Vagina (tissue), 2 donors: ENCODE data around the gene MAN1A1. TPM values are rescaled to one million over a fixed set of nuclear protein-coding genes. Genes with fewer than 3 reads are reported as not detected.

ENCODE experiments used
- DNase-seq, 2 donors: peaks; one replicate each; pipeline ENCODE4 v3.0.0-alpha.2; 2017; ENCODE audit errors: extremely low spot score in 2 of 2
- H3K27ac ChIP-seq: fragments of 200-600 bp; sonication (generic); one replicate; pipeline ENCODE4 v1.5.1; 2019
- H3K27me3 ChIP-seq: fragments of 200-600 bp; sonication (generic); one replicate; pipeline ENCODE4 v1.5.1; 2019
- H3K36me3 ChIP-seq, 2 donors: fragments of 200-600 bp; sonication (generic); one replicate each; pipeline ENCODE4 v1.5.1; 2017 to 2019
- H3K4me1 ChIP-seq: fragments of 200-600 bp; sonication (generic); one replicate; pipeline ENCODE4 v1.5.1; 2019
- H3K4me3 ChIP-seq, 2 donors: fragments of 200-600 bp; sonication (generic); 1 replicate in 1 of 2; 2 replicates in 1 of 2; pipeline ENCODE4 v1.5.1; 2016 to 2019
- H3K9me3 ChIP-seq: fragments of 200-600 bp; sonication (generic); one replicate; pipeline ENCODE4 v1.5.1; 2019
- CTCF ChIP-seq, 3 experiments: fragments of 450-650 bp in 2 of 3; fragments of 200-600 bp in 1 of 3; sonication (generic) in 1 of 3; IDR thresholded peaks; one replicate each; pipeline ENCODE4 v1.5.1; 2017 to 2019; ENCODE audit warnings: antibody characterized with exemption in 3 of 3, mild to moderate bottlenecking in 2 of 3, moderate library complexity in 2 of 3
- POLR2A ChIP-seq, 2 donors: fragments of 450-650 bp; IDR thresholded peaks; one replicate each; pipeline ENCODE4 v1.6.1; 2017; ENCODE audit warnings: antibody characterized with exemption in 2 of 2, mild to moderate bottlenecking in 2 of 2, moderate library complexity in 2 of 2
- POLR2AphosphoS5 ChIP-seq, 2 donors: sonication (generic); formaldehyde crosslinking; IDR thresholded peaks; one replicate each; pipeline ENCODE4 v1.9.0; 2017; ENCODE audit warnings: antibody characterized with exemption in 2 of 2, mild to moderate bottlenecking in 2 of 2, low read depth in 1 of 2; ENCODE audit not compliant: insufficient read depth in 1 of 2
- intact Hi-C: fragments of 100-400 bp; cut with DNase I; formaldehyde crosslinking; loops from one replicate; pipeline ENCODE4 v1.15.1; 2023
- total RNA-seq: library from RNA; depleted of rRNA; stranded (reverse); fragments of >200 nt; gene quantifications from one replicate; pipeline ENCODE4 v1.2.3, GENCODE V29; 2016

The MAN1A1 gene
- total RNA-seq, 1 donor from 2014 or later = 71.2 TPM

GRCh38 chr6:119142041-119142440 lies 207.5 kb downstream of the MAN1A1 start:
- H3K27me3 ChIP-seq = no peaks in the 10 kb centered on the region
- no peak overlapping the region for H3K27ac ChIP-seq
- intact Hi-C loops = no loop called here
- TF ChIP-seq POLR2A (IDR thresholded peaks at IDR 0.05) = no peak
- TF ChIP-seq POLR2AphosphoS5 (IDR thresholded peaks at IDR 0.05; ENCODE audit: insufficient read depth in 1 of 2, low read depth in 1 of 2) = no peak
- TF ChIP-seq CTCF (IDR thresholded peaks at IDR 0.05) = no peak
- H3K36me3 ChIP-seq = no peaks in the 10 kb centered on the region
- no peak for DNase-seq
- H3K4me1 ChIP-seq = peaks cover 21% of the 10 kb centered on the region
- no peaks in the 10 kb centered on the region for H3K9me3 ChIP-seq
- H3K4me3 ChIP-seq = no peak overlapping the region

GRCh38 chr6:119140196-119141140 lies 209.1 kb downstream of the MAN1A1 start:
- H3K4me1 ChIP-seq = peaks cover 18% of the 10 kb centered on the region
- no peak overlapping the region for H3K27ac ChIP-seq
- TF ChIP-seq CTCF (IDR thresholded peaks at IDR 0.05) (no peak), POLR2AphosphoS5 (IDR thresholded peaks at IDR 0.05; ENCODE audit: insufficient read depth in 1 of 2, low read depth in 1 of 2) (no peak), POLR2A (IDR thresholded peaks at IDR 0.05) (no peak)
- intact Hi-C loops = no loop called here
- H3K36me3 ChIP-seq = no peaks in the 10 kb centered on the region
- no peaks in the 10 kb centered on the region for H3K27me3 ChIP-seq
- DNase-seq = peak in 1 of 2 donors; percentile 19
- no peak overlapping the region for H3K4me3 ChIP-seq
- H3K9me3 ChIP-seq = no peaks in the 10 kb centered on the region

- no peak overlapping the region for H3K4me3 ChIP-seq
- no peak for DNase-seq
- peaks cover 14% of the 10 kb centered on the region for H3K4me1 ChIP-seq
- no peaks in the 10 kb centered on the region for H3K27me3 ChIP-seq
- no peak for TF ChIP-seq POLR2AphosphoS5 (IDR thresholded peaks at IDR 0.05; ENCODE audit: insufficient read depth in 1 of 2, low read depth in 1 of 2)
- H3K9me3 ChIP-seq = no peaks in the 10 kb centered on the region
- H3K27ac ChIP-seq = no peak overlapping the region
- H3K36me3 ChIP-seq = no peaks in the 10 kb centered on the region
- intact Hi-C loops = no loop called here
Observed at GRCh38 chr6:119138906-119139541, 210.5 kb downstream of the MAN1A1 start.

- intact Hi-C loops = no loop called here
- H3K27me3 ChIP-seq = no peaks in the 10 kb centered on the region
- DNase-seq = no peak
- no peaks in the 10 kb centered on the region for H3K36me3 ChIP-seq
- H3K4me3 ChIP-seq = no peak overlapping the region
- H3K9me3 ChIP-seq = no peaks in the 10 kb centered on the region
- TF ChIP-seq POLR2A (IDR thresholded peaks at IDR 0.05) = no peak
- TF ChIP-seq CTCF (IDR thresholded peaks at IDR 0.05) = no peak
- TF ChIP-seq POLR2AphosphoS5 (IDR thresholded peaks at IDR 0.05; ENCODE audit: insufficient read depth in 1 of 2, low read depth in 1 of 2) = no peak
- H3K4me1 ChIP-seq = peaks cover 14% of the 10 kb centered on the region
- no peak overlapping the region for H3K27ac ChIP-seq
Observed at GRCh38 chr6:119137194-119138072, 212.1 kb downstream of the MAN1A1 start.

- TF ChIP-seq POLR2AphosphoS5 (IDR thresholded peaks at IDR 0.05; ENCODE audit: insufficient read depth in 1 of 2, low read depth in 1 of 2) = no peak
- TF ChIP-seq POLR2A (IDR thresholded peaks at IDR 0.05) = no peak
- TF ChIP-seq CTCF (IDR thresholded peaks at IDR 0.05) = no peak
- peaks cover 14% of the 10 kb centered on the region for H3K4me1 ChIP-seq
- no peak for DNase-seq
- no peaks in the 10 kb centered on the region for H3K9me3 ChIP-seq
- no peak overlapping the region for H3K4me3 ChIP-seq
- no peaks in the 10 kb centered on the region for H3K36me3 ChIP-seq
- no peaks in the 10 kb centered on the region for H3K27me3 ChIP-seq
- intact Hi-C loops = no loop called here
- no peak overlapping the region for H3K27ac ChIP-seq
Observed at GRCh38 chr6:119134752-119135151, 214.8 kb downstream of the MAN1A1 start.
